CD8-positive, alpha-beta memory T cell (primary cell): Measurements from ENCODE around the gene CLIC6. TPM values are rescaled to one million over a fixed set of nuclear protein-coding genes. Genes with fewer than 3 reads are reported as not detected.

ENCODE experiments used
- polyA plus RNA-seq: library from polyadenylated mRNA; unstranded; fragments of 300-500 nt; fragmentation: Illumina TruSeq; gene quantifications from one replicate; pipeline ENCODE4 v1.2.3, GENCODE V29; 2021
- total RNA-seq, 2 experiments: library from RNA; stranded (reverse); gene quantifications; one replicate each; pipeline ENCODE4 v1.2.3, GENCODE V29; 2021

Gene CLIC6
- total and polyA plus RNA-seq, 3 experiments from 2014 or later = 0.08 to 0.44 (median 0.37) TPM

Other genes with a start within 250 kb of the CLIC6 start
- gene SMIM34, start 245.0 kb upstream of the CLIC6 start, total RNA-seq = not detected
- not detected for gene SMIM34, start 245.0 kb upstream of the CLIC6 start, polyA plus RNA-seq
- under 1 TPM; 0.11 TPM for gene KCNE1, start 156.8 kb upstream of the CLIC6 start, total RNA-seq
- not detected for gene KCNE1, start 156.8 kb upstream of the CLIC6 start, polyA plus RNA-seq
- 10 to 100 TPM; 16.0 to 16.9 TPM for gene RCAN1, start 53.9 kb upstream of the CLIC6 start, total RNA-seq
- 19.6 TPM for gene RCAN1, start 53.9 kb upstream of the CLIC6 start, polyA plus RNA-seq